WI38 (cell line): ENCODE results near the gene ASTN1.

Experiments
- H3K4me3 ChIP-seq: 2 replicates; pipeline ENCODE4 v1.5.1; 2011; ENCODE audit warnings: low read depth, mild to moderate bottlenecking, control low read depth, low read length
- CTCF ChIP-seq: IDR thresholded peaks from 2 replicates; pipeline ENCODE4 v1.5.1; 2012; ENCODE audit warnings: low read depth, mild to moderate bottlenecking, control low read depth, low read length

ASTN1 gene

GRCh38 chr1:177174921-177175634, 10.6 kb upstream of the ASTN1 start:
- no peak for TF ChIP-seq CTCF
- H3K4me3 ChIP-seq = no peak overlapping the region

GRCh38 chr1:177173976-177174375, 9.5 kb upstream of the ASTN1 start:
- no peak overlapping the region for H3K4me3 ChIP-seq
- TF ChIP-seq CTCF = no peak

GRCh38 chr1:177172866-177173265, 8.4 kb upstream of the ASTN1 start:
- no peak overlapping the region for H3K4me3 ChIP-seq
- TF ChIP-seq CTCF = no peak

- H3K4me3 ChIP-seq = no peak overlapping the region
- no peak for TF ChIP-seq CTCF
These were observed 7.8 kb upstream of the ASTN1 start for GRCh38 chr1:177172272-177172671.

GRCh38 chr1:177171536-177172123, 7.1 kb upstream of the ASTN1 start:
- H3K4me3 ChIP-seq = no peak overlapping the region
- TF ChIP-seq CTCF = no peak

GRCh38 chr1:177170756-177171535, 6.4 kb upstream of the ASTN1 start, which contains the start of gene BRINP2:
Gene BRINP2 (plus strand): TSS chr1:177170958. CDS start chr1:177229877, 58,919 bp downstream.
- H3K4me3 ChIP-seq = peak within 1 kb of the TSS; percentile 41
- no peak for TF ChIP-seq CTCF

- H3K4me3 ChIP-seq = peak overlapping the region; percentile 48
- no peak for TF ChIP-seq CTCF
These were observed 542 bp upstream of the ASTN1 start for GRCh38 chr1:177165069-177165439.
